ENCODE results near the gene ATXN1.
A peak's percentile ranks its signal among the peaks of the same experiment; 100 is the strongest.

Gene ATXN1

DNA sequence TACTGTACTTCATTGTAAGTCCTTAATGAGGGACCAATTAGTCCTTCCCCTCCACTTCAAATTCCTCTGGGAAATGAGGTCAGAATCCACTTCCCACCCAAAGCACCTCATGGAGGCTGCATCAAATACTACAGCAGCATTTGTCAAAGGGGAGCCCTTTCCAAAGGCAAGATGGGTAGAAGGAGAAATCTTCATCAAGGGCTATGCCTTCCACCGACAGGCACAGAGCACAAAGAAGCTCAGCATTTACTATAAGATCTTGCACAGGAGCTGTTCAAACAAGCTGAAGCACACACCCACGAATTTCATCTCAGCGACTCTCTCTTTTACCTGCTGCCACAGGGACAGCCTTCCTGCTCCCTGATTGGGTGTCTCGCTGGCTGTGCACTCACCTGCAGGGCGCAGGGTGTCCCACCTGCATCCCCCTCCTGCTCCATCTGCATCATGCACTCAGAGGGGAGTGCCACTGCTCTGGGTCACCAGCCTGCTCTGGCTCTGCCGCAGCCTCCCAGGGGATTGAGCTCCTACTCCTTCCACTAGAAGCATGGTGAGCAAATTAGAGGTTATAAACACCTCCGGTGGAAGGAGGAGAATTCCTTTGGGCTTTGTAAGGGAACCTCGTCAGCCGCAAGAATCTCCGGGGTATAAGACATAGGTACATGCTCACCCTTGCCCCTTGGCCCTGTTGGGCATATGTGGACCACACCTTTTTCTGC is 164.5 kb downstream of the ATXN1 start:
- no peak for DNase-seq

DNA sequence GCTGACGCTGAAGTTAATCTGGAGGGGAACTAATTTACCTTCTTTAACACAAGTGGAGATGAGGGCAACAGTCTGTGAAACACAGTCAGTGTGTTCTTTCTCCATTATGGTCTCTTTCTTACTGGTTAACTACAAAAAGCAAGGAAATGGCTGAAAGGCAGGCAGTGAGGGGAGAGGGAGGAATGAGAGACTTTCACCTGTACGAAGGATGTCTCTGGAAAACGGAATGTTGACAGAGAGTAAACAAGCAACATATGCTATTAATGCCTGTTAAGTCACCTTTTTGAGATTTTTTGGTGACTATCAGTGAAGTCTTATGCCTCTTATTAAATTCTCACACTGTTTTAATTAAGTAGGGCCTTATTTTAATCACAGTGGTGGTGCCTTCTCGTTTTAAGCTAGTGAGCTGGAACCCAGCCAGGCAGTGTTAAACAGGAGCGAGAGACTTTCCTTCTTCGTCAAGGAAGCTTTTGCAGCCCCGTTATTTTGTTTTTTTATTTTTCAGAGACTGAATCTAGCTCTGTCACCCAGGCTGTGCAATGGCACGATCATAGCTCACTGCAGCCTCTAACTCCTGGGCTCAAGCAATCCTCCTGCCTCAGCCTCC is 165.6 kb downstream of the ATXN1 start:
- no peak for DNase-seq

DNA sequence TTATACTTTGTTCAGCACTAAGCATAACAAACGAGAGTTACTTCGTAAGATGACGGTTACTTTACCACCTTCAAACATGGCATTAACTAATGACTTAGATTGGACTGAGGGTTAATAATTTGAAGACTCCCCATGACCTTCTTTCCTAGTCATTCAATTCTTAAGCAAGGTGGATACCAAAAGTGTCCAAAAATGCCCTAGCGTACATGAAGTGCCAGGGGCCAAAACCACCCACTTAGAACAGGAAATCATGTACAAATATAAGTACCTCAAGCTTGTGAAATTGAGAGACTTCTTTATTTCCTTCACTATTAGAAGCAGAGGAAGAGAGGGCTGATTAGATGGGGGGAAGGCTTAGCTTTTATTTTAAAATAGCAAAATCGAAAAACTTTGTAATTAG is 166.4 kb downstream of the ATXN1 start:
- no peak for DNase-seq

- DNase-seq: no peak
These were observed 168.9 kb downstream of the ATXN1 start for GRCh38 chr6:16592223-16592911.

GRCh38 chr6:16591396-16592222 is 169.7 kb downstream of the ATXN1 start:
- no peak for DNase-seq

- DNase-seq: peak; percentile 5 to 22
These were observed 175.5 kb downstream of the ATXN1 start for GRCh38 chr6:16585805-16586204.

- no peak for DNase-seq
These were observed 178.0 kb downstream of the ATXN1 start for GRCh38 chr6:16583144-16583762.

GRCh38 chr6:16582446-16583143 is 178.7 kb downstream of the ATXN1 start:
- DNase-seq: no peak

GRCh38 chr6:16578695-16579285 is 182.5 kb downstream of the ATXN1 start:
- DNase-seq: no peak

GRCh38 chr6:16576451-16577368 is 184.6 kb downstream of the ATXN1 start:
- no peak for DNase-seq

DNA sequence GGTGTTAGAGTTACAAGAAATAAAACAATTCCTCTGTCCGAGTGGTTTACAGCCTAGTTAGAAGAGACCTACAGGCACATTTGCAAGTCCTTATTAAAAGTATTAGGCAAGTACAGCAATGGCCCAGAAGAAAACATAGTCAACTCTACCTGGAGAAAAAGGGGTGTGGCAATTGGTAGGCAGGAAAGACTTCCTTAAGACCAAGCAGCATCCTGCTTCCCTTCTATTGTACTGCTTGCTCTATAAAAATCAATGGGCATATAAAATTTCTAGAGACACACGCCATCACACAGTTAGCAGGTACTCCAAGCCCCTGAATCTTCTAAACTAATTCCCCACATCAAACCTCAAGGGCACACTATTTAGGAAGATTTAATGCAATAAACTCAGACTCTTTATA is 185.6 kb downstream of the ATXN1 start:
- no peak for DNase-seq

DNA sequence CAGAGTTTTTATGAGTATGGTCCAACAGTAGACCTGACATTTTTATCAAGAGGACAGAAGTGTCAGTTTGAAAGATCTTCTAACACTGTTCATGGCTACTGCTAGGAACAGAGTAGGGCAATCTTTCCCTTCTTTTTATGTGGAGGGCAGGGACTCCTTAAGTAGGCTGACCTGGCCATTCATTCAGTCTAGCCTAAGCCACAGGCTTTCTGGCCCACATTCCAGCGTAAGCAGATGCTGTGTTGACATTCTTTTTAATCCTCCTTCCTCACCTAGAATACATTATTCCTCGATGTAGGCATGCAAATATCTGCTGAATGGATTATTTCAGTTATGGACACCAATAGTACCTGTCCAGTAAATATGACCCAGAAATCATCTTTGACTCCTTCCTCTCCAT is 188.3 kb downstream of the ATXN1 start:
- no peak for DNase-seq

GRCh38 chr6:16572317-16572716 is 188.9 kb downstream of the ATXN1 start:
- DNase-seq: no peak

- DNase-seq: no peak
These were observed 190.3 kb downstream of the ATXN1 start for GRCh38 chr6:16570946-16571345.

GRCh38 chr6:16570221-16570553 is 191.1 kb downstream of the ATXN1 start:
- no peak for DNase-seq

GRCh38 chr6:16568128-16568527 is 193.1 kb downstream of the ATXN1 start:
- no peak for DNase-seq

DNA sequence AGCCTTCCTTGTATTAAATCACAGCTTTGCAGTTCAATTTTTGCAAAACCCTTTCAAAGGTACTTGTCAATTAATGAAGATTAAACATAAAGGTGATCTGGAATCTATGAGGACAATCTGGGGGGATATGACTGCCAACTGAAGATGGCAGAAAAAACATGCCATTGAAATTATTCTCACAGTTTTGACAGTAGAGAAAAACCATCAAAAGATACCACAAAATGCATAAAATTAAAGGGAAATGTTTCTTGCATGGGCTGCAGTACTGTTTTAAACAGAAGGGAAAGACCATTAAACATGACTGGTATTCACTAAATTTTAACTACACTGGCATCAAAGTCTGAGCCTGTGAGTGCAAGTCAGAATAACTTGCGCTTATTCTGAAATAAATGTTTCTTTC is 194.2 kb downstream of the ATXN1 start:
- no peak for DNase-seq

- no peak for DNase-seq
These were observed 196.8 kb downstream of the ATXN1 start for GRCh38 chr6:16564436-16564835.

- DNase-seq: no peak
These were observed 197.5 kb downstream of the ATXN1 start for GRCh38 chr6:16563628-16564240.

DNA sequence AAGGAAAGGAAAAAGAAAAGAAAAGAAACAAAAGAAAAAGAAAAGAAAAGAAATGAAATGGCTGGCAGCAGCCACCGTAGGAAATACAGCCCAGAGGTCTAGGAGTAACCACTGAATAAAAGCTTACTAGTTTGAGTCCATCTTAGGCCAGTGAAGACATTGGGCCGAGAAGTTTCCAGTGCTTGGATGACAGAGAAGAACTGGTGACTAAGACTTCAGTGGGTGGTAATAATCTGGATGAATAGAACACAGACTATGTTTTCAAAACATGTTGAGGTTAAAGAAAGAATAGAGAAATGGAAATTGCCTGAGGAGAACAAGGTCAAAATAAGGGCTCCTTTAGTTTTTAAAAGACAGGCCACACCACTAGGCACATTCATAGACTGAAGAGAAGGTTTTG is 198.8 kb downstream of the ATXN1 start:
- no peak for DNase-seq

Data from CD4-positive, alpha-beta T cell treated with Interferon alpha-2 for 1 hour (primary cell).